Activated effector memory CD4-positive, alpha-beta T cell treated with anti-CD3 and anti-CD28 coated beads, Interleukin-2, amount 50 U/mL, for 16 hours (primary cell): Measurements from ENCODE around the gene OR4P4.

Experiments
- DNase-seq: peaks from one replicate; pipeline ENCODE4 v3.0.0-alpha.2; 2020

OR4P4 gene

GRCh38 chr11:55634813-55635212 lies at the start of gene OR4P4:
OR4P4 (plus strand) TSS chr11:55635113.
- no peak for DNase-seq

DNA sequence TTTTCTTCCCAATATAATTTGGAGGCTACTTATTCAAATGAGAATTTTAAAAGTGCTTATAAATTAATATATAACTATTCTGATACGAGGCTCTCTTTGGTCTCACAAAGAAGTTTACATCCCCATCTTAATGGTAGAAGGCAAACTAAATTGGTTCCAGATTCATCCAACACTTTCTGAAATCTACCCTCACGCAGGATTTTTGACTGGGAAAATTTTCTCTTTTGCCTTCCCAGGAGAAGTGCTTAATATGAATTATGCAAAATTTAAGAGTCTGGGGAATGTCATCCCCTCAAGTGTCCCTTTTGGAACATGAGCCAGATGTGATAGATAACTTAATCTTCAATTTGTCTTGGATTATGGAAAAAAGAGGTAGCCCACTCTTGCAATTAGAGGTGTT lies 27.4 kb upstream of the OR4P4 start, which contains the start of gene OR4C11:
Gene OR4C11 (minus strand): TSS at position 101 of the 400 bp plus-strand sequence. CDS start 3,272 bp downstream, outside the sequence.
- no peak for DNase-seq

DNA sequence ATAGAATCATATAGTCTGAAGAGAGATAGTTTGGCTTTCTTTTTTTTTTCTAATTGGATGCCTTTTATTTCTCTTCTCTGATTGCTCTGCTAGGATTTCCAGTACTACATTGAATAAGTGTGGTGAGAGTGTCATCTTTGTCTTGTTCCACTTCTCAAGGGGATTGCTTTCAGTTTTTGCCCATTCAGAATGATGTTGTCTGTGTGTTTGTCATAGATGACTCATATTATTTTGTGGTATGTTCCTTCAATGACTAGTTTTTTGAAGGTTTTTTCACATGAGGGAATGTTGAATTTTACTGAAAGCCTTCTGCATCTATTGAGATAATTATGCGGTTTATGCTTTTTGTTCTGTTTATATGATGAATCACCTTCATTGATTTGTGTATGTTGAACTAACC lies 10.4 kb upstream of the OR4P4 start:
- DNase-seq: no peak

DNA sequence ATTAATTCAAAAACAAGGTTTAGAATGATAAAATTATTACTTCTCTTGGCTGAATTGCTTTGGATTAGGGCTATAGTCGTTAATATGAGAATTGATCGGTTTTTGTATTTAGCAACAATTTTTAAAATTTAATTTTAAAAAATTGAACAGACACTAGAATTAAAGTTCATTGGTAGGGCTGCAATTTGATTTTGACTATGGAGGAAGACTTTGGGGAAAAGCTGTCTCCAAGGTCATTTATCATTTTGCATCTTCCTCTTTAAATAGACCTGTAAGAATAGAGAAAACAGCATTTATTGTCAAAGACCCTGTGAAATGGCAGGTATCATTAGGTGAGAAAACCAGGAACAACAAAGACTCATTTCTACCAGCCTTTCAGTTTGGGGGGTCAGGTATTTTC lies 13.1 kb downstream of the OR4P4 start, which contains the start of gene OR4S2:
Gene OR4S2 (plus strand): TSS at position 301 of the 400 bp plus-strand sequence. CDS start 2,577 bp downstream, outside the sequence.
- DNase-seq: no peak

DNA sequence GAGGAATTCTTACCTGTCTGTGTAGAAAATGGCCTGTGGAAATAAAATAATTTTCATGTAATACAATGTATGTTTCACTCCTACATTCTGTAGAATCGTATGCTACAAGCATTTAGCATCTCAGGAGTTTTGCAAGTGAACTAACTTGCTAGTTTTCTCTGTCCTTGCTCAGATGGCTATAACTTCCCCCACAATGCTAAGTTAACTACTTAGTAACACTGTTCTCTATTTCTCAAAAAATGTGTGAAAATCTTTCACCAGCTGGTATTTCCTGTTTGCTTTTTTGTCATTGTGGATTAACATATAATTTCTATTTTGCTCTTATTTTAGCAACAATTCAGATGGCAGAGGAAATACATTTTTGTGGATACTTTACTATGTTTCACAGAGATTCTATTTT lies 17.6 kb downstream of the OR4P4 start:
- DNase-seq: no peak

- no peak for DNase-seq
Measured at GRCh38 chr11:55655096-55655495, 20.2 kb downstream of the OR4P4 start.

GRCh38 chr11:55658031-55658573 lies 23.2 kb downstream of the OR4P4 start:
- DNase-seq: no peak

- DNase-seq: no peak
Measured at GRCh38 chr11:55658608-55659007, 23.7 kb downstream of the OR4P4 start.

GRCh38 chr11:55661901-55662300 lies 27.0 kb downstream of the OR4P4 start, which contains the start of gene OR4C6:
OR4C6 (plus strand) TSS chr11:55662201; CDS start chr11:55665167, 2,966 bp downstream.
- DNase-seq: no peak

DNA sequence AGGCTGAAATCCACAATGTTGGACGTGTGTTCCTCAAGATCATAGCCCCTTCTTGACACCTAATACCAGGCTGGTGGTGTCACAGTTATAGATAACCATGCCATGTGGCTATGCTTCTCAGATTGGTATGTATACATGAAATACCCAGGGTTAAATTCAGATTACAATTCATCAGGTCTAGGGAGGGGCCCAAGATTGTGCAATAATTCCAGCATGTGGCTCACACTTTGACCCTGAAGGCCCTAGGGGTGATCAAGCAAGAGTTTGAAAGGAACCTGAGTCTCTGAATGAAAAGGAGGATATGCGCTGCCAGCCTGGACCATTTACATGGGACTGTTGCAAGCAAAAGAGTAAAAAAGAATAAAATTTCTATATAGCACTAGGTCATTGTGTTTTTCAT lies 34.5 kb downstream of the OR4P4 start:
- no peak for DNase-seq

DNA sequence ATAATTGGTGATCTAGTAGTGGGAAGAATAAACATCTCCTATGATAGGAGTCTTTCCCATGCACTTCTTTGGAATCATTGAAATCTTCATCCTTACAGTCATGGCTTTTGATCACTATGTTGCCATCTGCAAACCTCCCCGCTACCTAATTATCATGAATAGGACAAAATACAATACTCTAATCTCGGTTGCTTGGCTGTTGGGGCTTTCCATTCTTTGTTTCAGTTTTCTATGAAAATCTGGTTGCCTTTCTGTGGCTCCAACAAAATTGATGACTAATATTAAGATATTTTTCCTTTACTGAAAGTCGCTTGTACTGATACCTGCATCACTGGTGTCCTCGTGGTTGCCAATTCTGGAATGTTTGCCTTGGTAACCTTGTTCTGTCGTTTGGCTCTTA lies 38.9 kb downstream of the OR4P4 start:
- no peak for DNase-seq
